PC-9 (cell line): ENCODE data around the gene CEP192.

ENCODE experiments used
- EZH2 ChIP-seq: fragments of 200-600 bp; sonication (generic); IDR thresholded peaks from 2 replicates; pipeline ENCODE4 v1.8.0; 2017; ENCODE audit warnings: antibody characterized with exemption, low read depth
- TF ChIP-seq, protein P1 (sequence below): fragments of 200-600 bp; sonication (generic); conservative IDR thresholded peaks from 2 replicates; pipeline ENCODE4 v1.6.1; 2017; ENCODE audit warnings: mixed run types, antibody characterized with exemption, mild to moderate bottlenecking, moderate library complexity

DNA sequence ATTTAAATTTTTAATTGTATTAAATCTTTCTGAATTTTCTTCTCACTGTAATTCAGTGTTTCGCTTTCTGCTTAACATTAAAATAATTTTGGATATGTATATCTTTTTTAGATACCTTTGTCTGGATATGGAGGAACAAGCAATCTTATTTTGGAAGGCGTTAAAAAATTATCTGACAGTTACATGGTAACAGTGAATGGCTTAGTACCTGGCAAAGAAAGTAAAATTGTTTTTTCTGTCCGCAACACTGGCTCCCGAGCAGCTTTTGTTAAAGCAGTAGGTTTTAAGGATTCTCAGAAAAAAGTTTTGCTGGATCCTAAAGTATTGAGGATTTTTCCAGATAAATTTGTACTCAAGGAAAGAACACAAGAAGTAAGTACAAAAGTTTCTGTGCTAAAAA, 95.7 kb downstream of the CEP192 start:
- TF ChIP-seq, protein P1, sequence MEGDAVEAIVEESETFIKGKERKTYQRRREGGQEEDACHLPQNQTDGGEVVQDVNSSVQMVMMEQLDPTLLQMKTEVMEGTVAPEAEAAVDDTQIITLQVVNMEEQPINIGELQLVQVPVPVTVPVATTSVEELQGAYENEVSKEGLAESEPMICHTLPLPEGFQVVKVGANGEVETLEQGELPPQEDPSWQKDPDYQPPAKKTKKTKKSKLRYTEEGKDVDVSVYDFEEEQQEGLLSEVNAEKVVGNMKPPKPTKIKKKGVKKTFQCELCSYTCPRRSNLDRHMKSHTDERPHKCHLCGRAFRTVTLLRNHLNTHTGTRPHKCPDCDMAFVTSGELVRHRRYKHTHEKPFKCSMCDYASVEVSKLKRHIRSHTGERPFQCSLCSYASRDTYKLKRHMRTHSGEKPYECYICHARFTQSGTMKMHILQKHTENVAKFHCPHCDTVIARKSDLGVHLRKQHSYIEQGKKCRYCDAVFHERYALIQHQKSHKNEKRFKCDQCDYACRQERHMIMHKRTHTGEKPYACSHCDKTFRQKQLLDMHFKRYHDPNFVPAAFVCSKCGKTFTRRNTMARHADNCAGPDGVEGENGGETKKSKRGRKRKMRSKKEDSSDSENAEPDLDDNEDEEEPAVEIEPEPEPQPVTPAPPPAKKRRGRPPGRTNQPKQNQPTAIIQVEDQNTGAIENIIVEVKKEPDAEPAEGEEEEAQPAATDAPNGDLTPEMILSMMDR = no peak
- no peak for TF ChIP-seq EZH2
